H1 (cell line): Measurements from ENCODE around the gene ENPEP. TPM values are rescaled to one million over a fixed set of nuclear protein-coding genes. Genes with fewer than 3 reads are reported as not detected.
"Not testable (repeated sequence)": the region's sequence is repeated elsewhere in the genome, so short reads cannot be mapped to it uniquely, and the experiment has no call there.

Source experiments
- CTCF ChIA-PET: fragments of 300-600 bp; sonication (Branson Sonifier 250); formaldehyde crosslinking; loops from one replicate; lab custom pipeline; 2021; ENCODE audit not compliant: partially characterized antibody; lab: Charles Lee
- POLR2A ChIA-PET: fragments of 300-600 bp; sonication (Branson Sonifier 250); formaldehyde crosslinking; loops from one replicate; lab custom pipeline; 2021; ENCODE audit warnings: inconsistent platforms; ENCODE audit not compliant: partially characterized antibody; lab: Charles Lee
- DNase-seq, 2 experiments: peaks; one replicate each; pipeline versions ENCODE4 v3.0.0 to v3.0.0-alpha.2; 2010 to 2022; ENCODE audit warnings: low spot score in 2 of 2, low read depth in 1 of 2, mixed read lengths in 1 of 2
- FAIRE-seq: peaks from 2 replicates; lab custom pipeline; 2011; peaks lifted over from hg19 to GRCh38; lab: Jason Lieb, UNC
- H2AFZ ChIP-seq: 2 replicates; pipeline ENCODE4 v1.8.1; 2012; ENCODE audit warnings: low read length, inconsistent platforms
- H2AK5ac ChIP-seq: 2 replicates; pipeline ENCODE4 v1.6.1; 2013; ENCODE audit warnings: low read depth, low read length
- H2BK120ac ChIP-seq: replicated peaks from 2 replicates; pipeline ENCODE3; 2013; ENCODE audit warnings: low read depth, low read length, inconsistent platforms
- H2BK12ac ChIP-seq: 2 replicates; pipeline ENCODE4 v1.6.1; 2013; ENCODE audit warnings: low read depth, low read length
- H2BK15ac ChIP-seq: 2 replicates; pipeline ENCODE4 v1.6.1; 2013; ENCODE audit warnings: low read length
- H2BK20ac ChIP-seq: 2 replicates; pipeline ENCODE4 v1.6.1; 2013; ENCODE audit warnings: low read length
- H2BK5ac ChIP-seq: 2 replicates; pipeline ENCODE4 v1.6.1; 2013; ENCODE audit warnings: low read depth, low read length
- H3K14ac ChIP-seq: 2 replicates; pipeline ENCODE4 v1.6.1; 2013; ENCODE audit warnings: inconsistent platforms; ENCODE audit not compliant: insufficient read length
- H3K18ac ChIP-seq: 2 replicates; pipeline ENCODE4 v1.6.1; 2013; ENCODE audit warnings: low read length; ENCODE audit errors: extremely low read depth
- H3K23ac ChIP-seq: 2 replicates; pipeline ENCODE4 v1.6.1; 2013; ENCODE audit warnings: inconsistent platforms; ENCODE audit not compliant: insufficient read length
- H3K23me2 ChIP-seq: 2 replicates; pipeline ENCODE4 v1.6.1; 2013; ENCODE audit warnings: low read depth, low read length
- H3K27ac ChIP-seq: 2 replicates; pipeline ENCODE4 v1.6.1; 2011; ENCODE audit warnings: low read depth, low read length, inconsistent platforms
- H3K27me3 ChIP-seq, 4 experiments: replicated peaks in 1 of 4; 1 replicate in 1 of 4; 2 replicates in 3 of 4; pipeline versions ENCODE4 v1.6.1 to v1.8.1; 2011 to 2013; ENCODE audit warnings: low read length in 3 of 4, mild to moderate bottlenecking in 3 of 4, inconsistent platforms in 2 of 4, mixed read lengths in 2 of 4, moderate library complexity in 1 of 4; ENCODE audit not compliant: control insufficient read depth in 3 of 4, insufficient read depth in 3 of 4; ENCODE audit errors: extremely low read depth in 1 of 4
- H3K36me3 ChIP-seq, 4 experiments: 2 replicates each; pipeline versions ENCODE4 v1.6.1 to v1.8.1; 2011 to 2013; ENCODE audit warnings: mild to moderate bottlenecking in 4 of 4, low read length in 3 of 4, moderate library complexity in 2 of 4, control low read depth in 1 of 4, inconsistent platforms in 1 of 4; ENCODE audit not compliant: insufficient read depth in 4 of 4, control insufficient read depth in 2 of 4
- H3K4ac ChIP-seq: replicated peaks from 2 replicates; pipeline ENCODE3; 2013; ENCODE audit warnings: low read length, low read depth, mixed read lengths, inconsistent platforms; ENCODE audit not compliant: insufficient read length
- H3K4me1 ChIP-seq, 4 experiments: replicated peaks in 1 of 4; 1 replicate in 1 of 4; 2 replicates in 3 of 4; pipeline versions ENCODE4 v1.6.1 to v1.8.1; 2011 to 2013; ENCODE audit warnings: low read length in 3 of 4, inconsistent platforms in 2 of 4, mixed read lengths in 1 of 4; ENCODE audit not compliant: insufficient read depth in 4 of 4, control insufficient read depth in 3 of 4
- H3K4me2 ChIP-seq, 2 experiments: 2 replicates each; pipeline versions ENCODE4 v1.6.1 to v1.8.1; 2011 to 2013; ENCODE audit warnings: low read depth in 2 of 2, low read length in 2 of 2, control low read depth in 1 of 2, inconsistent platforms in 1 of 2, mild to moderate bottlenecking in 1 of 2; ENCODE audit not compliant: insufficient read depth in 1 of 2
- H3K4me3 ChIP-seq, 4 experiments: fragments of 200-600, 300-600 bp in 1 of 4; sonication (generic), shearing (Covaris generic), sonication (Bioruptor Twin) in 1 of 4; 2 replicates each; pipeline versions ENCODE4 v1.5.1 to v1.8.1; 2011 to 2016; ENCODE audit warnings: low read length in 4 of 4, low read depth in 3 of 4, control low read depth in 2 of 4, inconsistent platforms in 2 of 4, mild to moderate bottlenecking in 2 of 4, mixed read lengths in 1 of 4, moderate library complexity in 1 of 4; ENCODE audit not compliant: insufficient read depth in 2 of 4; ENCODE audit errors: extremely low read depth in 1 of 4
- H3K56ac ChIP-seq: replicated peaks from 2 replicates; pipeline ENCODE3; 2013; ENCODE audit warnings: low read depth, mild to moderate bottlenecking, mixed read lengths, low read length, inconsistent platforms; ENCODE audit not compliant: insufficient read length
- H3K79me1 ChIP-seq: 2 replicates; pipeline ENCODE4 v1.6.1; 2013; ENCODE audit warnings: low read depth, low read length, control low read depth
- H3K79me2 ChIP-seq, 2 experiments: 2 replicates each; pipeline versions ENCODE4 v1.6.1 to v1.8.1; 2012 to 2013; ENCODE audit warnings: low read length in 2 of 2, mild to moderate bottlenecking in 2 of 2, inconsistent platforms in 1 of 2; ENCODE audit not compliant: insufficient read depth in 2 of 2, control insufficient read depth in 1 of 2
- H3K9ac ChIP-seq, 4 experiments: replicated peaks in 1 of 4; 1 replicate in 1 of 4; 2 replicates in 3 of 4; pipeline versions ENCODE4 v1.6.1 to v1.8.1; 2011 to 2013; ENCODE audit warnings: low read depth in 3 of 4, low read length in 3 of 4, control low read depth in 2 of 4, mild to moderate bottlenecking in 2 of 4, moderate library complexity in 2 of 4, inconsistent platforms in 1 of 4; ENCODE audit errors: extremely low read depth in 1 of 4
- H3K9me3 ChIP-seq, 2 experiments: 2 replicates each; pipeline versions ENCODE4 v1.6.1 to v1.8.1; 2012 to 2013; ENCODE audit warnings: mild to moderate bottlenecking in 2 of 2, moderate library complexity in 2 of 2, control low read depth in 1 of 2, inconsistent platforms in 1 of 2, low read depth in 1 of 2, low read length in 1 of 2, mixed read lengths in 1 of 2; ENCODE audit not compliant: insufficient read depth in 2 of 2
- H4K20me1 ChIP-seq, 2 experiments: replicated peaks in 1 of 2; 2 replicates each; pipeline versions ENCODE3 to v1.8.1; 2011 to 2013; ENCODE audit warnings: inconsistent platforms in 2 of 2, low read length in 2 of 2, mild to moderate bottlenecking in 1 of 2; ENCODE audit not compliant: insufficient read depth in 2 of 2, control insufficient read depth in 1 of 2
- H4K5ac ChIP-seq: 2 replicates; pipeline ENCODE4 v1.6.1; 2013; ENCODE audit warnings: low read length, low read depth, mixed read lengths, inconsistent platforms; ENCODE audit not compliant: insufficient read length
- H4K8ac ChIP-seq: 2 replicates; pipeline ENCODE4 v1.8.0; 2013; ENCODE audit warnings: mild to moderate bottlenecking, moderate library complexity, low read length, inconsistent platforms; ENCODE audit not compliant: insufficient read depth; ENCODE audit errors: extremely low read depth
- H4K91ac ChIP-seq: replicated peaks from 2 replicates; pipeline ENCODE3; 2013; ENCODE audit warnings: low read length, mixed read lengths, inconsistent platforms; ENCODE audit not compliant: insufficient read length
- WGBS, 2 experiments: shearing (Covaris generic) in 1 of 2; methylation state at CpG; one replicate each; pipeline versions ENCODE4 v1.1.6 to v1.1.7; 2013 to 2015; ENCODE audit warnings: low lambda C conversion rate in 2 of 2, mixed read lengths in 2 of 2, inconsistent platforms in 1 of 2, low coverage in 1 of 2, missing lambda C conversion rate in 1 of 2; ENCODE audit not compliant: insufficient replicate concordance in 2 of 2, insufficient coverage in 1 of 2, insufficient read length in 1 of 2; ENCODE audit errors: extremely low coverage in 1 of 2, missing lambda C conversion rate in 1 of 2; 5-methylcytosine and 5-hydroxymethylcytosine counted together
- polyA plus RNA-seq, 7 experiments: library from polyadenylated mRNA; depleted of rRNA in 3 of 7; stranded (reverse) in 5 of 7; unstranded in 2 of 7; fragments of >200 nt in 5 of 7; fragments of 200-250 nt in 2 of 7; gene quantifications; 1 replicate in 5 of 7; 2 replicates in 1 of 7; 4 replicates in 1 of 7; pipeline versions ENCODE4 v1.2.1 to v1.2.3, GENCODE V29; 2011 to 2013; ENCODE audit warnings: missing spikeins in 2 of 7, mixed read lengths in 2 of 7
- total RNA-seq: library from RNA; stranded (reverse); fragmentation: NEBNext Ultra II Directional; extraction: Animal tissue kit (Norgen Biotek cat#: 25700); gene quantifications from 2 replicates; pipeline ENCODE4 v1.2.1, GENCODE V29; 2021

ENPEP gene
- total and polyA plus RNA-seq, 2 of the 8 experiments (the other 6 are each of a cell fraction or from before 2014, with no cell fraction given), result 0.09 to 0.61 TPM

DNA sequence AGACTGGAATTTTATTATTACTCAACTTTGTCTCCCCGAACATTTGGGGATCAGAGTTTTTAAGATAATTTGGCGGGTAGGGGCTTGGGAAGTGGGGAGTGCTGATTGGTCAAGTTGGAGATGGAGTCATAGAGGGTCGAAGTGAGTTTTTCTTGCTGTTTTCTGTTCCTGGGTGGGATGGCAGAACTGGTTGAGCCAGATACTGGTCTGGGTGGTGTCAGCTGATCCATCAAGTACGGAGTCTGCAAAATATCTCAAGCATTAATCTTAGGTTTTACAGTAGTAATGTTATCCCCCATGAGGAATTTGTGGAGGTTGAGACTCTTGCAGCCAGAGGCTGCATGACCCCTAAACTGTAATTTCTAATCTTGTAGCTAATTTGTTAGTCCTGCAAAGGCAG, 10.9 kb downstream of the ENPEP start:
- H3K4me3 ChIP-seq, H2AFZ ChIP-seq, H3K27me3 ChIP-seq, H4K20me1 ChIP-seq, H2BK20ac ChIP-seq, FAIRE-seq, H3K4me2 ChIP-seq, H2BK120ac ChIP-seq, H3K14ac ChIP-seq, H3K9me3 ChIP-seq, H2BK15ac ChIP-seq, H3K36me3 ChIP-seq, H4K5ac ChIP-seq, H2BK12ac ChIP-seq, H3K4ac ChIP-seq, H3K9ac ChIP-seq, H3K4me1 ChIP-seq, H3K79me1 ChIP-seq, H3K18ac ChIP-seq, H3K56ac ChIP-seq, DNase-seq, H3K23ac ChIP-seq, H3K23me2 ChIP-seq, H3K79me2 ChIP-seq, H4K91ac ChIP-seq, H3K27ac ChIP-seq, H2BK5ac ChIP-seq, H4K8ac ChIP-seq, H2AK5ac ChIP-seq: not testable (repeated sequence)
- 81% methylated on average over 4 of the region's 4 CpGs; no CpG with 5 or more reads in 1 of the 2 experiments for WGBS, 2 experiments
- ChIA-PET POLR2A (interaction anchor here (0.6 kb wide), 1 partner anchor 29 kb away, joined by 3 read pairs; no protein-coding TSS in a partner anchor), CTCF (interaction anchor here (0.8 to 3.0 kb wide), 7 partner anchors 11 to 488 kb away, joined by 3 to 24 read pairs (median 3); partner anchors contain the start of gene ENPEP)
